H1 (cell line): ENCODE results near the gene ICAM5. TPM values are rescaled to one million over a fixed set of nuclear protein-coding genes. Genes with fewer than 3 reads are reported as not detected.

ENCODE experiments used
- CTCF ChIA-PET: fragments of 300-600 bp; sonication (Branson Sonifier 250); formaldehyde crosslinking; loops from one replicate; lab custom pipeline; 2021; ENCODE audit not compliant: partially characterized antibody; lab: Charles Lee
- POLR2A ChIA-PET: fragments of 300-600 bp; sonication (Branson Sonifier 250); formaldehyde crosslinking; loops from one replicate; lab custom pipeline; 2021; ENCODE audit warnings: inconsistent platforms; ENCODE audit not compliant: partially characterized antibody; lab: Charles Lee
- DNase-seq, 2 experiments: peaks; one replicate each; pipeline versions ENCODE4 v3.0.0 to v3.0.0-alpha.2; 2010 to 2022; ENCODE audit warnings: low spot score in 2 of 2, low read depth in 1 of 2, mixed read lengths in 1 of 2
- FAIRE-seq: peaks from 2 replicates; lab custom pipeline; 2011; peaks lifted over from hg19 to GRCh38; lab: Jason Lieb, UNC
- H2AFZ ChIP-seq: 2 replicates; pipeline ENCODE4 v1.8.1; 2012; ENCODE audit warnings: low read length, inconsistent platforms
- H2AK5ac ChIP-seq: 2 replicates; pipeline ENCODE4 v1.6.1; 2013; ENCODE audit warnings: low read depth, low read length
- H2BK120ac ChIP-seq: replicated peaks from 2 replicates; pipeline ENCODE3; 2013; ENCODE audit warnings: low read depth, low read length, inconsistent platforms
- H2BK12ac ChIP-seq: 2 replicates; pipeline ENCODE4 v1.6.1; 2013; ENCODE audit warnings: low read depth, low read length
- H2BK15ac ChIP-seq: 2 replicates; pipeline ENCODE4 v1.6.1; 2013; ENCODE audit warnings: low read length
- H2BK20ac ChIP-seq: 2 replicates; pipeline ENCODE4 v1.6.1; 2013; ENCODE audit warnings: low read length
- H2BK5ac ChIP-seq: 2 replicates; pipeline ENCODE4 v1.6.1; 2013; ENCODE audit warnings: low read depth, low read length
- H3K14ac ChIP-seq: 2 replicates; pipeline ENCODE4 v1.6.1; 2013; ENCODE audit warnings: inconsistent platforms; ENCODE audit not compliant: insufficient read length
- H3K18ac ChIP-seq: 2 replicates; pipeline ENCODE4 v1.6.1; 2013; ENCODE audit warnings: low read length; ENCODE audit errors: extremely low read depth
- H3K23ac ChIP-seq: 2 replicates; pipeline ENCODE4 v1.6.1; 2013; ENCODE audit warnings: inconsistent platforms; ENCODE audit not compliant: insufficient read length
- H3K23me2 ChIP-seq: 2 replicates; pipeline ENCODE4 v1.6.1; 2013; ENCODE audit warnings: low read depth, low read length
- H3K27ac ChIP-seq: 2 replicates; pipeline ENCODE4 v1.6.1; 2011; ENCODE audit warnings: low read depth, low read length, inconsistent platforms
- H3K27me3 ChIP-seq, 4 experiments: replicated peaks in 1 of 4; 1 replicate in 1 of 4; 2 replicates in 3 of 4; pipeline versions ENCODE4 v1.6.1 to v1.8.1; 2011 to 2013; ENCODE audit warnings: low read length in 3 of 4, mild to moderate bottlenecking in 3 of 4, inconsistent platforms in 2 of 4, mixed read lengths in 2 of 4, moderate library complexity in 1 of 4; ENCODE audit not compliant: control insufficient read depth in 3 of 4, insufficient read depth in 3 of 4; ENCODE audit errors: extremely low read depth in 1 of 4
- H3K36me3 ChIP-seq, 4 experiments: 2 replicates each; pipeline versions ENCODE4 v1.6.1 to v1.8.1; 2011 to 2013; ENCODE audit warnings: mild to moderate bottlenecking in 4 of 4, low read length in 3 of 4, moderate library complexity in 2 of 4, control low read depth in 1 of 4, inconsistent platforms in 1 of 4; ENCODE audit not compliant: insufficient read depth in 4 of 4, control insufficient read depth in 2 of 4
- H3K4ac ChIP-seq: replicated peaks from 2 replicates; pipeline ENCODE3; 2013; ENCODE audit warnings: low read length, low read depth, mixed read lengths, inconsistent platforms; ENCODE audit not compliant: insufficient read length
- H3K4me1 ChIP-seq, 4 experiments: replicated peaks in 1 of 4; 1 replicate in 1 of 4; 2 replicates in 3 of 4; pipeline versions ENCODE4 v1.6.1 to v1.8.1; 2011 to 2013; ENCODE audit warnings: low read length in 3 of 4, inconsistent platforms in 2 of 4, mixed read lengths in 1 of 4; ENCODE audit not compliant: insufficient read depth in 4 of 4, control insufficient read depth in 3 of 4
- H3K4me2 ChIP-seq, 2 experiments: 2 replicates each; pipeline versions ENCODE4 v1.6.1 to v1.8.1; 2011 to 2013; ENCODE audit warnings: low read depth in 2 of 2, low read length in 2 of 2, control low read depth in 1 of 2, inconsistent platforms in 1 of 2, mild to moderate bottlenecking in 1 of 2; ENCODE audit not compliant: insufficient read depth in 1 of 2
- H3K4me3 ChIP-seq, 4 experiments: fragments of 200-600, 300-600 bp in 1 of 4; sonication (generic), shearing (Covaris generic), sonication (Bioruptor Twin) in 1 of 4; 2 replicates each; pipeline versions ENCODE4 v1.5.1 to v1.8.1; 2011 to 2016; ENCODE audit warnings: low read length in 4 of 4, low read depth in 3 of 4, control low read depth in 2 of 4, inconsistent platforms in 2 of 4, mild to moderate bottlenecking in 2 of 4, mixed read lengths in 1 of 4, moderate library complexity in 1 of 4; ENCODE audit not compliant: insufficient read depth in 2 of 4; ENCODE audit errors: extremely low read depth in 1 of 4
- H3K56ac ChIP-seq: replicated peaks from 2 replicates; pipeline ENCODE3; 2013; ENCODE audit warnings: low read depth, mild to moderate bottlenecking, mixed read lengths, low read length, inconsistent platforms; ENCODE audit not compliant: insufficient read length
- H3K79me1 ChIP-seq: 2 replicates; pipeline ENCODE4 v1.6.1; 2013; ENCODE audit warnings: low read depth, low read length, control low read depth
- H3K79me2 ChIP-seq, 2 experiments: 2 replicates each; pipeline versions ENCODE4 v1.6.1 to v1.8.1; 2012 to 2013; ENCODE audit warnings: low read length in 2 of 2, mild to moderate bottlenecking in 2 of 2, inconsistent platforms in 1 of 2; ENCODE audit not compliant: insufficient read depth in 2 of 2, control insufficient read depth in 1 of 2
- H3K9ac ChIP-seq, 4 experiments: replicated peaks in 1 of 4; 1 replicate in 1 of 4; 2 replicates in 3 of 4; pipeline versions ENCODE4 v1.6.1 to v1.8.1; 2011 to 2013; ENCODE audit warnings: low read depth in 3 of 4, low read length in 3 of 4, control low read depth in 2 of 4, mild to moderate bottlenecking in 2 of 4, moderate library complexity in 2 of 4, inconsistent platforms in 1 of 4; ENCODE audit errors: extremely low read depth in 1 of 4
- H3K9me3 ChIP-seq, 2 experiments: 2 replicates each; pipeline versions ENCODE4 v1.6.1 to v1.8.1; 2012 to 2013; ENCODE audit warnings: mild to moderate bottlenecking in 2 of 2, moderate library complexity in 2 of 2, control low read depth in 1 of 2, inconsistent platforms in 1 of 2, low read depth in 1 of 2, low read length in 1 of 2, mixed read lengths in 1 of 2; ENCODE audit not compliant: insufficient read depth in 2 of 2
- H4K20me1 ChIP-seq, 2 experiments: replicated peaks in 1 of 2; 2 replicates each; pipeline versions ENCODE3 to v1.8.1; 2011 to 2013; ENCODE audit warnings: inconsistent platforms in 2 of 2, low read length in 2 of 2, mild to moderate bottlenecking in 1 of 2; ENCODE audit not compliant: insufficient read depth in 2 of 2, control insufficient read depth in 1 of 2
- H4K5ac ChIP-seq: 2 replicates; pipeline ENCODE4 v1.6.1; 2013; ENCODE audit warnings: low read length, low read depth, mixed read lengths, inconsistent platforms; ENCODE audit not compliant: insufficient read length
- H4K8ac ChIP-seq: 2 replicates; pipeline ENCODE4 v1.8.0; 2013; ENCODE audit warnings: mild to moderate bottlenecking, moderate library complexity, low read length, inconsistent platforms; ENCODE audit not compliant: insufficient read depth; ENCODE audit errors: extremely low read depth
- H4K91ac ChIP-seq: replicated peaks from 2 replicates; pipeline ENCODE3; 2013; ENCODE audit warnings: low read length, mixed read lengths, inconsistent platforms; ENCODE audit not compliant: insufficient read length
- CHD2 ChIP-seq: IDR thresholded peaks from 2 replicates; pipeline ENCODE4 v1.6.1; 2012; ENCODE audit warnings: low read length, improper control_type of control experiment
- POLR2AphosphoS5 ChIP-seq: IDR thresholded peaks from 2 replicates; pipeline ENCODE4 v1.6.1; 2011; ENCODE audit warnings: low read depth, low read length
- RNF2 ChIP-seq: fragments of 200-900, 300-1000 bp; sonication (generic); IDR thresholded peaks from 2 replicates; pipeline ENCODE4 v1.7.1; 2016; ENCODE audit warnings: borderline replicate concordance, low read depth, mild to moderate bottlenecking, antibody characterized with exemption, low read length; ENCODE audit not compliant: poor library complexity, severe bottlenecking; ENCODE audit errors: missing control alignments
- SP1 ChIP-seq: IDR thresholded peaks from 2 replicates; pipeline ENCODE4 v1.6.1; 2011; ENCODE audit warnings: low read depth, low read length
- SP4 ChIP-seq: IDR thresholded peaks from 2 replicates; pipeline ENCODE4 v1.6.1; 2012; ENCODE audit warnings: low read length, inconsistent platforms
- TAF7 ChIP-seq: optimal IDR thresholded peaks from 2 replicates; pipeline ENCODE3; 2011; ENCODE audit warnings: low read depth, mild to moderate bottlenecking, inconsistent platforms, low read length, moderate library complexity, borderline replicate concordance
- TCF12 ChIP-seq: IDR thresholded peaks from 2 replicates; pipeline ENCODE4 v1.6.1; 2011; ENCODE audit warnings: low read depth, mild to moderate bottlenecking, low read length
- TEAD4 ChIP-seq: IDR thresholded peaks from 2 replicates; pipeline ENCODE4 v1.6.1; 2012; ENCODE audit warnings: low read depth, low read length, inconsistent platforms, mixed read lengths
- WGBS, 2 experiments: shearing (Covaris generic) in 1 of 2; methylation state at CpG; one replicate each; pipeline versions ENCODE4 v1.1.6 to v1.1.7; 2013 to 2015; ENCODE audit warnings: low lambda C conversion rate in 2 of 2, mixed read lengths in 2 of 2, inconsistent platforms in 1 of 2, low coverage in 1 of 2, missing lambda C conversion rate in 1 of 2; ENCODE audit not compliant: insufficient replicate concordance in 2 of 2, insufficient coverage in 1 of 2, insufficient read length in 1 of 2; ENCODE audit errors: extremely low coverage in 1 of 2, missing lambda C conversion rate in 1 of 2; 5-methylcytosine and 5-hydroxymethylcytosine counted together
- polyA plus RNA-seq, 7 experiments: library from polyadenylated mRNA; depleted of rRNA in 3 of 7; stranded (reverse) in 5 of 7; unstranded in 2 of 7; fragments of >200 nt in 5 of 7; fragments of 200-250 nt in 2 of 7; gene quantifications; 1 replicate in 5 of 7; 2 replicates in 1 of 7; 4 replicates in 1 of 7; pipeline versions ENCODE4 v1.2.1 to v1.2.3, GENCODE V29; 2011 to 2013; ENCODE audit warnings: missing spikeins in 2 of 7, mixed read lengths in 2 of 7
- total RNA-seq: library from RNA; stranded (reverse); fragmentation: NEBNext Ultra II Directional; extraction: Animal tissue kit (Norgen Biotek cat#: 25700); gene quantifications from 2 replicates; pipeline ENCODE4 v1.2.1, GENCODE V29; 2021
- TF ChIP-seq, protein P1 (sequence below), 3 experiments: IDR thresholded peaks; 1 replicate in 2 of 3; 2 replicates in 1 of 3; pipeline versions ENCODE4 v1.5.1 to v1.6.1; 2011; ENCODE audit warnings: low read length in 3 of 3, mild to moderate bottlenecking in 3 of 3, inconsistent platforms in 2 of 3, low read depth in 1 of 3, moderate library complexity in 1 of 3; ENCODE audit not compliant: insufficient read depth in 1 of 3; ENCODE audit errors: control extremely low read depth in 1 of 3
- TF ChIP-seq, protein P2 (sequence below): IDR thresholded peaks from 2 replicates; pipeline ENCODE4 v1.6.1; 2011; ENCODE audit warnings: low read depth, mild to moderate bottlenecking, low read length; ENCODE audit not compliant: insufficient read depth

Gene ICAM5
- total and polyA plus RNA-seq, 2 of the 8 experiments (the other 6 are each of a cell fraction or from before 2014, with no cell fraction given), result 3.9 to 4.8 TPM

DNA sequence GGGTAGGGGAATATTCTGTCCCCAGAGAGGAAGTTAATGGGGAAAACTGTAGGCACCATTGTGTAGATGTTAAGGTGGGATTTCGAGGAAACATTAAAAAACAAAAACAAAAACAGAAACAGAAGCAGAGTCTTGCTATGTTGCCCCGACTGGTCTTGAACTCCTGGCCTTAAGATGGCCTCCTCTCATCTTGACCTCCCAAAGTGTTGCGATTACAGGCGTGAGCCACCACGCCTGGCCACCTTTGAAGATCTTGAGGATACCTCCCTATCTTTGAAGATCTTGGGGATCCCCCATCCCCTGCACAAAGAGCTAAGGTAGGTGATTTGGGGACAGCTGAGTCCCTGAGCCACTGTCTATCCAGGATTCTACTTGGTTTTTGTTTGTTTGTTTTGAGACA lies 50.2 kb downstream of the ICAM5 start:
- Histone ChIP-seq H3K9ac (no peak overlapping the region), H2AFZ (no peak overlapping the region), H2BK5ac (peak overlapping the region; percentile 74; the same call in 1 of the 2 replicates), H4K91ac (peak overlapping the region; percentile 65), H3K56ac (no peak overlapping the region), H2AK5ac (0 out of 2 replicates have a peak overlapping the region, but pooled peaks have one; percentile 39), H2BK12ac (peak overlapping the region; percentile 60; the same call in 1 of the 2 replicates), H3K14ac (no peak overlapping the region), H3K27me3 (peaks cover 0 to 3% (median 0%) of the 10 kb centered on the region in 4 experiments; a peak in 1 of 7 replicates), H3K79me2 (no peaks in the 10 kb centered on the region), H3K79me1 (no peaks in the 10 kb centered on the region; the same call in 1 of the 2 replicates), H3K4me3 (no peak overlapping the region), H3K9me3 (no peaks in the 10 kb centered on the region), H4K20me1 (no peaks in the 10 kb centered on the region), H2BK15ac (no peak overlapping the region), H3K4ac (no peak overlapping the region), H4K5ac (no peak overlapping the region), H2BK20ac (no peak overlapping the region), H4K8ac (no peak overlapping the region), H3K4me2 (no peak overlapping the region), H3K36me3 (no peaks in the 10 kb centered on the region; a peak in 1 of 8 replicates), H3K4me1 (peaks cover 0 to 8% (median 5%) of the 10 kb centered on the region in 4 experiments; a peak in 6 of 7 replicates), H3K23me2 (peaks cover under 1% of the 10 kb centered on the region; the same call in 1 of the 2 replicates), H2BK120ac (peak overlapping the region; percentile 84), H3K23ac (no peak overlapping the region), H3K27ac (no peak overlapping the region), H3K18ac (no peak overlapping the region)
- WGBS, 2 experiments, result 89% methylated on average over 5 of the region's 5 CpGs; no CpG with 5 or more reads in 1 of the 2 experiments
- DNase-seq (no peak), FAIRE-seq (no peak)
- POLR2A ChIA-PET, result interaction anchor here (1.4 to 2.3 kb wide), 3 partner anchors 10 to 14 kb away, joined by 3 to 13 read pairs (median 7); no protein-coding TSS in a partner anchor
- CTCF ChIA-PET, result interaction anchor here (0.9 to 2.3 kb wide), 6 partner anchors 22 to 83 kb away, joined by 3 to 9 read pairs (median 4); no protein-coding TSS in a partner anchor
- no peak for TF ChIP-seq RNF2
- no peak for TF ChIP-seq CHD2
- no peak for TF ChIP-seq TAF7
- no peak for TF ChIP-seq TEAD4
- TF ChIP-seq, protein P1, sequence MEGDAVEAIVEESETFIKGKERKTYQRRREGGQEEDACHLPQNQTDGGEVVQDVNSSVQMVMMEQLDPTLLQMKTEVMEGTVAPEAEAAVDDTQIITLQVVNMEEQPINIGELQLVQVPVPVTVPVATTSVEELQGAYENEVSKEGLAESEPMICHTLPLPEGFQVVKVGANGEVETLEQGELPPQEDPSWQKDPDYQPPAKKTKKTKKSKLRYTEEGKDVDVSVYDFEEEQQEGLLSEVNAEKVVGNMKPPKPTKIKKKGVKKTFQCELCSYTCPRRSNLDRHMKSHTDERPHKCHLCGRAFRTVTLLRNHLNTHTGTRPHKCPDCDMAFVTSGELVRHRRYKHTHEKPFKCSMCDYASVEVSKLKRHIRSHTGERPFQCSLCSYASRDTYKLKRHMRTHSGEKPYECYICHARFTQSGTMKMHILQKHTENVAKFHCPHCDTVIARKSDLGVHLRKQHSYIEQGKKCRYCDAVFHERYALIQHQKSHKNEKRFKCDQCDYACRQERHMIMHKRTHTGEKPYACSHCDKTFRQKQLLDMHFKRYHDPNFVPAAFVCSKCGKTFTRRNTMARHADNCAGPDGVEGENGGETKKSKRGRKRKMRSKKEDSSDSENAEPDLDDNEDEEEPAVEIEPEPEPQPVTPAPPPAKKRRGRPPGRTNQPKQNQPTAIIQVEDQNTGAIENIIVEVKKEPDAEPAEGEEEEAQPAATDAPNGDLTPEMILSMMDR (IDR thresholded peaks at IDR 0.05; ENCODE audit: control extremely low read depth in 1 of 3, insufficient read depth in 1 of 3, low read depth in 1 of 3, low read length in 3 of 3), result no peak
- TF ChIP-seq SP4, result no peak
- TF ChIP-seq, protein P2, sequence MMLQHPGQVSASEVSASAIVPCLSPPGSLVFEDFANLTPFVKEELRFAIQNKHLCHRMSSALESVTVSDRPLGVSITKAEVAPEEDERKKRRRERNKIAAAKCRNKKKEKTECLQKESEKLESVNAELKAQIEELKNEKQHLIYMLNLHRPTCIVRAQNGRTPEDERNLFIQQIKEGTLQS, result no peak
- no peak for TF ChIP-seq POLR2AphosphoS5
- TF ChIP-seq TCF12, result no peak
- no peak for TF ChIP-seq SP1
